ENCODE measurements around the gene KAT6B.

The KAT6B gene

DNA sequence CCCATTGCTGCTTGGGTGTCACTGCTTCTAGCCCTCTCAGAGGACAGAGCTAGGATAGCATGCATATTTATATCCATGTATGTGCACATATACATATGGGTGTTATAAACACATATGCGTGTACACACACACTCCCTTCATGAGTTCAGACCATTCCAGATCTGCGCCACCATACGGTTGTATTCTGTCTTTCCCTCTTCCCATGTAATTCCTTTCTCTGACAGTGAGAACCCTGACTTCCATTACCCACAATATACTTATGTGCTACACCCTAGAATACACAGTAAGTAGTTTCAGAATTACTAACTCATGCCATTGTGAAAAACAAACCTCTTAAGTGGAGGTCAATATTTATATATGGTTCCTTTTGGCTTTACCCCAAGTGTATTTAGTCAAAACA, 168.5 kb downstream of the KAT6B start:
- no peak for DNase-seq

DNA sequence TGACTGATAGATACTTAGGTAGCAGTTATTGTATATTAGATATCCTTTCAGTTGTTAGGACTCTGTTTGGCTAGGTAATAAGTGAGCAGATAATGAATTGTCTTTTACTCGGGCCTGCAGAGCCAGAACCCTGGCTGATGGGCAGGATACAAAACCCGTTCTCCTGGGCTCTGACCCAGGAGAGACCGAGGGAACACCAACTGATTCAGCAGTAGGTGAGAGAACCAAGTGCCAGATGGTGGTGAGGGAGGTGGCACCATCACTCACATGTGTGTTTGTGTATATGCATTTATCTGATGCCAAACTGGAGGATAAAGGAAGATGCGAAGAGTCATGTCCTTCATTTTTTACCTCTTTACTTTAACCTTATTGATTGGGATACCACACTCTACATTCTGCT, 169.4 kb downstream of the KAT6B start:
- no peak for DNase-seq

DNA sequence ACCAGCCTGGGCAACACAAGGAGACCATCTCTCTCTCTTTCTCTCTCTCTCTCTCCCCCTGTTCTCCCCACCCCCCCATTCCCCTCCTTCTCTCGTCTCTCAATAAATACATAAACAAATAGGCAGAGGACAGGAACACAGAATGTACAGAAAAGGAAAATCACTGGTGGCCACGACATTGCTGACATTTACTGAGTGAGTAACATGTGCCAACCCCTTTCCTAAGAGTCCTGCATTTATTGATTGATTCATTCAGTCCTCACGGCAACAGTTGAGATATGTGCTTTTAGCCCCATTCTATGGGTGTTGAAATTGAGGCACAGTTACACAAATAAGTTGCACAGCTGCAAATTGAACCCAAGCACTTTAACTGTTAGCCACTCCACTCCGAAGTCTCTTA, 170.8 kb downstream of the KAT6B start:
- no peak for DNase-seq

DNA sequence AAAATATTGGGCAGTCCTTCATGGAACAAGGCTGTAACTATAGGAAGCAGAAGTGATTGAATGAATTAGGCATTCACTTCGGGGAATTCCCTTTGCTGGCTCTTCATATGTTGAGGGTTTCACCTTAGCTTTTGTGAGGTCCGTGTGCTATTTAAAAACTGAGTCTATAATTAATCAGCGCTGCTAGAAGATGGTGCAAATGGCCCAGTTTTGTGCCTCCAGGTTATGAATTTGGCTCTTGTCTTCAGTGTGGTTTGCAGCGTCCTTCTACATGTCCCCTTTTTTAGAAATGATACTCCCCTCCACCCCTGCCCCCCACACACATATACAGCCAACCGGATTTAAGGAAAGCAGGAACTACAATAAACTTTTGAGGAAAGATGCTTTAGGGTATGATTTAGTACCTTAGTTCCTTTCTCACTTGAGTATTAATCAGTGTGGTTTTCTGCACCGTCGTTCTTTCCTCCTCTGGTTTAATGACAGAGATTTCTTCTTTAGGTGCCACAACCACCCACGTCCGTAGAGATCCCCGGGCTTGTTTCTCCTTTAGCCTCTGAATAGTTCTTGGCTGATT, 174.4 kb downstream of the KAT6B start:
- no peak for DNase-seq

DNA sequence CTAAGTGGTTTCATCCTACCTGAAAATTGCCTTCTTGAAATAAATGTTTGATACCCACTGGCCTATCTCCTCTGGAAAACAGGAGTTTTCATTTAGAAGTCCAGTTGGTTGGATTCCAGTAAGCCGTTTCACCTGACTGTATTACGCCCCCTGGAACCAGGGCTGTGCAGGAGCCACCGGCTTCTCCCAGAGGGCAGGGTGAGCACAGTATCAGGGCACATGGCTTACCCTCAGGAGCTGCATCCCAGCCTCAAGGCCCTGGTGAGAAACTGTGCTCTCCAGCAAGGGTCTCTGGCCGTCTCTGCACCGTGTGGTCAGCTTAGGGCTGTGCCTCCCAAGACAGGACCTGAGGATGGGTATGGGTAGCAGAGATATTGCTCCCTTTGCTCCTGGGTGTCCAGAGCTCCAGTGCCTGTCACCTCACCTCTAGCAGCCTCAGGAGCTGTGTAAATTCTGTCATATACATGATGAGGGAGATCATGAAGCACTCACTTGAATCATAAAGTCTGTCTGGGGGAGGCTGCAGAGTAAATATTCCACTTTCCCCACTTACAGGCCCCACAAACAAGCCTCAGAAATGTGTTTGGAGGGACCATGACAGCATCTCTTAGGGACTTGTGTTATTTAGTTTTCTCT, 175.4 kb downstream of the KAT6B start:
- no peak for DNase-seq

DNA sequence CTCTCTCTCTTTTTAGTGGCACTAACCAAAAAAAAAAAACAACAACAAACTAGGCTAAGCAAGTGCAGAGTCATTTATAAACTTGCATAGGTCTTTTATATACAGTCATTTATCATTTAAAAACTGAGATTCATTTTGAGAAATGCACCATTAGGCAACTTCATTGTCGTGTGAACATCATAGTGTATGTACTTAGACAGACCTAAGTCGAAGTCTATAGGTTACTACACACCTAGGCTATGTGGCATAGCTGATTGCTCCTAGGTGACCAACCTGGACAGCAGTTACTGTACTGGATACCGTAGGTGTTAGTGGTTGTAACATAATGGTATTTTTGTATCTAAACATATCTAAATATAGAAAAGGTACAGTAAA, 175.9 kb downstream of the KAT6B start:
- DNase-seq: no peak

DNA sequence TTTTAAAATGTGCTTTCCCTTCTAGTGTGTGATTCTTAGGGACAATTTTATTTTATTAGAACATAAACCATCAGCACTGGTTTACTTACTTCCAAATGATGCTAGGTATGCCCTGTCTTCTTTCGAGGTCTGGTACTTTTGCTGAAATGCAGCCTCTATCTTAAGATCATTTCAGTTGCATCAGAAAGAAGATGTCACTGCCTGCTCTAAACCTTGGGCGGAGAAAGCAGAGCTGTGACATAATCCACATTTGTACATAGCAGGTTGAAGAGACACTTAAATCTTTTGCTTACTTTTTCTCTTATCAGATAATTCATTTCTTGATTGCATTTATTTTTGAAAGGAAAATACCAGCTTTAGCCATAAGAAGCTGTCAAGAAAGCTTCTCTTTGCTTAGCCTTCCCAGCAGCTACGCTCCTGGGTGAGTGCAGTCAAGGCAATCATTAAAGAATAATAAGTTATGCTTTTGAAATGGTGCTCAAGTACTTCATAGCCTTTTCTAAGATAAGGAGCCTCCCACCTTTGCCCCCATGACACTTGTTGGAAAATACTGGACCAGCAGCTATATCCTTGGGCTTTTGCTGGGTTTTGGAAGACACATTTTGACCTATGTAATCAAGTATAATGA, 176.7 kb downstream of the KAT6B start:
- DNase-seq: no peak

DNA sequence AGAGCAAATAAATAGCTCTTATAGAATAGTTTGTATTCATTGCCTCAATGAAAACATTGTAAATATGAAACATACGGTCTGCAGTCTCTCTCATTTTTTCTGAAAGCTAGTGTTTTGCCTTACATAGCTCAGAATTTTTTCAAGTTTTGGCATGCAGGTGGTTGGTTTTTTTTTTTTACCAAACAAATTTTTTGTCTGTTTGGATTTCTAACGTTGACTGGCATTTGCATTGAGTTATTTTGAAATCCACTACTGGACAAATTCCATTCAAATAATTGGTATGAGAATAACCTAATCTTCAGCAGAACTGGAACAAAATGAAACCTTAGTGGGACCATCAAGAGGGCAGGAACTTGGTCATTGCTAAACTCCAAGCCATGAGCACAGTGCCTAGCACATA, 177.5 kb downstream of the KAT6B start:
- no peak for DNase-seq

DNA sequence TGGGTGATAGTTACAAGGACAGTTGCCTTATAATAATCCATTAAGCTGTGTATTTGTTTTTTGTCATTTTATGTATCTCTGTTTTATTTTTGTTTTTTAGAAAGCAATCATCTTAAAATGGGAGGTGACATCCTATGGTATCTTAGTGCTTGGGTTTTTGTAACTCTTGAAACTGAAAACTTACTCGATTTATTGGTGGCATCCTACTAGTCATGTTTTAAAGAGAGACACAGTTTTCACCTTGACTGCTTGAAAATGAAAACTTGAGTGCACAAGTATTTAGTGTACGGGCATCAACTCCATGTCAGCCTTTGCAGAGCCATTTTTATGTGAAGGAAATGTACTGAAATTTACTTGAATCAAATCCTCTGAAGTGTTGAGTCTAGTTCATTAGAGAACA, 181.2 kb downstream of the KAT6B start:
- DNase-seq: no peak

DNA sequence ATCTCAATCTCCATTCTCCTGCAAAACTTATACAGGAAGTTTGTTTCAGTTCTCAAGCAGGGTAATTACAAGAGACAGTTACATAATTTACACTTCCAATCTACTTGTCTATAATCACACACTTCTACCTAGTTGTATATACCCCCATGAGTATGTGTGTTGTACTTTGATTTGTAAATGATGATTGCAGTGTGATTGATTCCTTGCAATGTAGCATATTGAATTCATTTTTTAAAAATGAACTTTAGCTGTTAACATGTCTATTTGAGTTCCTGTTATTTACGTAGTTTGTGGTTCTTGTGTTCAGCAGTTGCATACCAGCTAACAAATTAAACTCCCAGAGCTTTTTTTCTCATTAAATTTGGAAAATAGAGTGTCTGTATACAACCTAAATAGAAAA, 182.6 kb downstream of the KAT6B start:
- no peak for DNase-seq

DNA sequence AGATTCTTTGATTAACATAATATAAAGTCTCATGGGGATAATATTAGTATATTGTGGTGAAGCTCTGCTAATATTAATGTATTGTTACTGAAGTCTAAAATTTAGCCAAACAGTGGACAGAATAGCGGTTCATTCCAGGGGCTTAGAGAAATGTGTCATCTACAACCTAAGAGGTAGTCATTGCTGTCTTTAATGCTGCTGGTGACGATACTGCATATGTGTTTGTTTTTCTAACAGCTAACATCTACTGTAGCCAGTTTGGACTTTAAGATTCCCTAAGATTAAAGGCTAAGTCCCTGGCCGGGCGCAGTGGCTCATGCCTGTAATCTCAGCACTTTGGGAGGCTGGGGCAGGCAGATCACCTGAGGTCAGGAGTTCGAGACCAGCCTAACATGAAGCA, 183.0 kb downstream of the KAT6B start:
- no peak for DNase-seq

DNA sequence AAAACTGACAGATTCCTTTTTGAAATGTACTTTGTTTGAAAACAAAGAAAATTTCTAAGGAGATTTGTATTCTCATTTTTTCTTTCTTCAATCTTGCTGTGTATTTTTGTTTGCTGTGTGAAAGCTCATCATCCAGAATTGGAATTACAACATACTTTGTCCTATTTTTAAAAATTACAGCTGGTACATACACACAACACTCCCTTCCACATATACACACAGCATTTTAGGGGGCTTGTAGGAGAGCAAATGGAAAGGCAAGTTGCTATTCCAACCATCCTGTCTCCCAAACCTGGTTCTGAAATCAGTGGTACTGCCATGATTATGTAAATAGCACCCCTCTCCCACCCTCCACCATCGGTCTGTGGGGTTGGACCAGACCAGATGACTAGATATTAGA, 184.0 kb downstream of the KAT6B start:
- DNase-seq: no peak

DNA sequence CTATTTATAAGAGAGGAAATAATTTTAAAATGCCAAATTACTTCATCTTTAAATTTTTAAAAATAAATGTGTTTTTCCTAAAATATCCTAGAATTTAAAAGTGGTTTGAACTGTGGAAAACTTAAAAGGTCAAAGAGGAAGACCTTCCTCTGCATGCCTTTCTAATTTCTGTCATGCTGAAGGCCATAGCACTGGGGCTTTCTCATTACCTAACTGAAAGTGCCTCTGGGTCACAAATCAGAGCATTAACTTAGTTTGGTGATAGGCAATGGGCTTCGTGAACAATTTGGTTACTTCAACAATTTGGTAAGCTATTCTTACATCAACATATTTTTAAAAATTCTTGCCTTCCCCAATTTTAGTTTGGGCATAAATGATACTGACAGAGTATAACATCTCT, 184.8 kb downstream of the KAT6B start:
- no peak for DNase-seq

DNA sequence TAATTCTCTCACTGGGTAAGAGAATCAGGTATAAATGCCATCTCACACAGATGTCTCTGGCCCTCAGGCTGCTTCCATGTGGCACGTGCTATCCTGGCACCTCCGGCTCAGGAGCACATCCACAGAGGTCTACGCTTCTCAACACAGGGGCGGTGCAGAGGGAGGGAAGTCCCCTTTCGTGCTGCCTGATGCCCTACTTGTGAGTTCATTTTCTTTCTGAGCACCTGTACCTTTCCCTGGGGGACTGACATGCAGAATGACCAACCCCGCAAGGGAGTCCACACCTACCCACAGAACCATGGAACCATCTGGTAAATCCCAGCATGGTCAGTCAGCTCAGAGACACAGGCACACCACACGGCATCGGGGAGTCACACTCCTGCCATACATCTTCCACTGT, 186.1 kb downstream of the KAT6B start:
- DNase-seq: no peak

DNA sequence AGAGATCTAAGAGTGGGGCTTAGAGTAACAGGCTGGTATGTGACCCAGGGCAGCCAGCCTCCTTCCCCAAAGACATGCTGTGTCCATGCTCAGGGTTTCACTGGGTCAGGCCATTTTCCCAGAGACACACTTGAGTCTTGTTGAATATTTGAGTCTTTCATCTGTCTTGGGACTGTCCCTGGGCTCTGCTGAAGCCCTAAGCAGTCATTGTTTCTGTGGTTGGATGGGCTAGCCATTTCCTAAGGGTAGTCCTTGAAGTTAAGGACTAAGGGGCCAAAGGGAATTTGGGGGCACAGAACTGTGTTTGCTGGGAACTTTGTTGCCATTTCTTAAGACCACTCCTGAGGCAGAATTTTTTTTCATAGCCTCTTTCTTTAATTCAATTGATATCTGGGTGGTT, 186.6 kb downstream of the KAT6B start:
- DNase-seq: no peak

DNA sequence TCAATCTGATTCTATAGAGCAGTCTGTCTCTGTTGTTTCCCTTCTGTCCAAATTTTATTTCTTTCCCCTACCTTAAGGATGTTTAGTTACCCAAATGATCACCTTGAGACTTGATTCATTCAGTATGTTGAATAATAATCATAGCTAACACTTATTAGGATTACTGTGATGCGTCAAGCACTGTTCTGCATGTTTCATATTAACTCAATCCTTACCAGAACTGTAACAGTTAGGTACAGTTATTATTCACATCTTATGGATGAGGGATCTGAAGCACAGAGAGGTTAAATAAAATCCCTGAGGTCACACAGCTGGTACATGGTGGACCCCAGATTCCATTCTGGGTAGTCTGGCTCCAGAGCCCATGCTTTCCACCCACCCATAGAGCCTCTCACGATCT, 187.1 kb downstream of the KAT6B start:
- no peak for DNase-seq

DNA sequence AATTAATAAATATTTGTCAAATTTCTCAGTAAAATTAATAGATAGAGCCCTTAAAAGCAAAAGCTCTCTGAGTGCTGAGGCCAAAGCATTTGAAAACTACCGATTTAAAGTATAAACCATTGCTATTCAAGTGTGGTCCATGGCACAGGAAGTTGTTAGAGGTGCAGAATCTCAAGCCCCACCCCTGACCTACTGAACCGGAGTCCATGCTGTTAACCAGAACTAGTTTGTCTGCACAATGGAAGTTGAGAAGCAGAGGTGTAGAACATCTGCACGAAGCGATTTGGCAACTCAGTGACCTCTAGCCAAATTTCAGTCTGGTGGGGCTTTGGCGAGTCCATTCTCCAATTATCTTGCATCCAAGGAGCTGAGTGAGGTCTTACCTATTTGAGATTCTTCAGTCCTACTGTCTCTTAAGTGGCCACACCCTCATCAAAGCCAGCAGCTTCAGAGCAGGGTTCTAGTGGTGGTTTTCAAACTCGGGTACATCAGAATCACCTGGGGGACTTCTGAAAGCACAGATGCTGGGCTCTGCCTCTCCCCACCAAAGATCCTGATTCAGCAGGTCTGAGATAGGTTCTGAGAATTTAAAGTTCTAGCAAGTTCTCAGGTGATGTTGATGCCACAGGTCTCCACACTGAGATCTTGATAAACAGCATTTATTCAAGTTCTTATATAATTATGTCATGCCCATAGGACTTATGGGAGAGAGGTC, 188.3 kb downstream of the KAT6B start:
- DNase-seq: no peak

DNA sequence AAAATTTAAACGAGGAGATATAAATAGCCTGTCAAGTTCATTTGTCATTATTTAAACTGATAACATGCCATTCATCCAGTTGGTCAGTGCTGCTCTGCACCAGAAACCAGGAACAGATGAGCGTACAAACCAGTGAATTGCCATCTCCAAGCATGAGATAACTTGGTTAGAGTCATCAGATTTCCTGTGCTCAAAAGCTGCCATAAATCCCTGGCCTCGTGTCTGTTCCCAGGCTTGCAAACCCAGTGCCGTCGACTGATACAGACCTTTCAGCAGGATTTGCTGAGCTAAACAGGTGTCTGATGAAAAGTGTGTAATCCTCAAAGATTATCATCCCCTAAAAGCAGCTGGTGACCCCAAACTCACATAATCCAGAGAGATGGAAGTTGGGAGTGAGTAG, 189.0 kb downstream of the KAT6B start:
- DNase-seq: no peak

DNA sequence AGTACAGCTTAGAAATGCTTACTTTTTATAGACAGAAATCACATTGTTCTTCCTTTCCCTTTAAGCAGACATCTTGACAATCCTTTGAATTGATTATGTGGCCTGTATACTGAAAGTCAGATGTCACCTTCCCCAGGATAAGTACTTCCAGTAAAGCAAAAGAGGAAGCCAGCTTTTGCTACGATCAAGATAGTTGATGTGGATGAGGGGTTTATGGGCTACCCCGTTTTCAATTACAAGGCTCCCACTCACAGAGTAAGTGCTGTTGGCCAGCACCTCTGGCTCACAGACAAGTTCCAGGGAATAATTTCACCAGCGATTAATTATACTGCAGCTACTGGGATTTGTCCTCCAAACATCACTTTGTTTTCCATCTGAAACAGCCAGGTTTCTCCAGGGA, 189.9 kb downstream of the KAT6B start:
- no peak for DNase-seq

DNA sequence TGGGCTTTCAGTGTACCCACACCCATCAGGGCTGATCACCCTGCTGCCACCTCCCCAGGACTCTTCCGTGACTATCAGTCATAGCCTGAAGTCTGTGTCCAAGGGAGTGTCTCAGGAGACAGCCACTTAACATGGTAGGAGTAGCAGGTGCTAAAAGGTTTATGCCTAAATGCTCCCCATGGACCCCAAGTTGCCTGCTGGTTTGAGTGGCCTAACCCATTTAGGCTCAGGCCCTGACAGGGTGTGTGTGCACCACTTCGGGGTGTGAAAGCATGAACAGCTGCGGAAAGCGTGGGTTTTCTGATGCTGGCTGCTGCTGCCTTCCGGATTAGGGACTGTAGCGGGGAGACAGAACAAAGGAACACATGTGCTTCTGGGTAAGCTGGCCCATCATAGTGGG, 191.9 kb downstream of the KAT6B start:
- DNase-seq: no peak

DNA sequence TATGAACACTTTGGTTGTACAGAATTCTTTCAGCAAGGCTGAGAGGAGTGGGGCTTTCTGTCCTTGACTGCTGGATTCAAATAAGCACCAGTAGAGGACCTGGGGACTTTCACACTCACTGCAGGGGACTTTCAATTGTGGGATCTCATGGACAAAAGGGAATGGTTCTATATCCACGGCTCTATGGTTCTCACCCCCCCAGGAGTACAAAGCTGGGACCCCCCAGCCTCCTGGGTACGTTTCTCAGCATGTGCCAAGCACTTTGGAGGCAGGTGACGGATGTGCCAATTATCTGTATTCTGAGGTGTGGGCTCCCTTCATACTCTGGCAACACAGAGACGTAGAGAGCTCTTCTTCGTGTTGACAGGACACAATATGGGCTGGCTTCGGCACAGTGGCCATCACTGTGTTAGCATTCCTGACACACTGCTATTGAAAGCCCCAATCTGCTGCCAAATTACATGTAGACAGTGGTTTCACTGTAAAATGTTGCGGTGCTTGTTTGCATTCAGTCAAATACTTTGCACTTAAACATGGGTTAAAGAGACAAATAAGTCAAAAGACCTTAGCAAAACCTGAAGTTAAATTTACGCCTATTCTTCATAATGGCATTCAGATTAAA, 192.4 kb downstream of the KAT6B start:
- no peak for DNase-seq

DNA sequence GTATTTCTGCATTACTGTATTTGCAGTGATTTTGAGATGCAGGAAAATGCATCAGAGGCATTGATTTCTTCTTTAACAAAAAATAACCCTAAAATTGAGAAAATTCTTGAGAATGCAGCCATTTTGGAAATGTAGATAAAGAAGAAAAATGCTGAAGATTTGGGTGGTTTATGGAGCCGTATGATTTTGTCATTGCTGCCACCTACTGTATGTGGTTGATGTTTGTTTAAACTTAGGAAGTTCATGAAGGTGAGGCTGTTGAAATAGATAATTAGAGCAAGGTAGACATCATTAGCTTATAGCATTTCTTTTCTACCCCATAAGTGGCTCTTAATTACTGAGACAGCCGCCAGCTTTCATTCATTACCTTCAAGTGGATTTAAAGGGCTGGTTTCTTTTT, 193.0 kb downstream of the KAT6B start:
- no peak for DNase-seq

DNA sequence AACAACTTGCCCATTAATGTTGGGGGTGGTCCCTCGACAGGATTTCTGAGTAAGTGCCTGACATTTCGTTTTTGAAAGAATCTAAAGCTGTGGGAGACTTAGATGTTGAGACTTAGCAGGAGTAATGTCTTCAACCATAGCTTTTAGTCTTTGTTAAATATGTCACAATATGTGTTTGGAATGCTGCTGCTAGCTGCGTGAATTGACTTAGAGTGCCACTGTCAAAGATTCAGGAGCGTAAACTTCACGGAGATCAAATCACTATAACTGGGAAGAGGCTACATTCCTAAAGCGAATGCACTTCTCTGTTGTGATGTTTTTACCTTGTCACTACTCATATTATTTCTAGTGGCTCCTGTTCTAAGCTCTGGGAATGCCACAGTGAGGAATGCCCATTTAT, 193.8 kb downstream of the KAT6B start:
- no peak for DNase-seq
